Measurements from ENCODE around the gene CLK3. TPM values are rescaled to one million over a fixed set of nuclear protein-coding genes. Genes with fewer than 3 reads are reported as not detected.
"Not testable (repeated sequence)": the region's sequence is repeated elsewhere in the genome, so short reads cannot be mapped to it uniquely, and the experiment has no call there.

Gene CLK3
- total RNA-seq, 6 experiments from 2014 or later: 27.8 to 44.1 (median 33.2) TPM

DNA sequence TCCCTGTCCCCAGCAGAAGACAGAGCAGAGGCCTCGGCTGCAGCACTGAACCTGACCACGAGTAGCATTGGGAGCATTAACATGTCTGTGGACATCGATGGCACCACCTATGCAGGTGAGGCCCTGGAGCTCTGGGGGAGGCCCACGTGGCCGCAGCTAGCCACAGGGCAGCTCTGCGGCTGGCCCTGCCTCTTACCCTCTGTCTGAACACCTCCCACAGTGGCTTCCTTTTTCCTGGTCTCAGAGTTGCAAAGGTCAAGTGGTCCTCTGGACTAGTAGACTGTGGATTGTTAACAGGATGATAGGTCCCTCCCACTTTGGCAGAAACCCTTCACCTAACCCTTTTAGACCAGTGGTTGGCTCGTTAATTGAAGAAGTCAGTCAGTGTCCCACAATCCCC lies 22.5 kb upstream of the CLK3 start:
- ATAC-seq (no peak), DNase-seq (no peak)
- Histone ChIP-seq H3K4me3 (no peak overlapping the region), H3K9me3 (no peaks in the 10 kb centered on the region), H3K27me3 (no peaks in the 10 kb centered on the region), H3K36me3 (peaks cover 0 to 14% (median 0%) of the 10 kb centered on the region in 4 donors), H3K27ac (no peak overlapping the region), H3K4me1 (no peaks in the 10 kb centered on the region)
- WGBS (ENCODE audit: insufficient coverage, low coverage, low lambda C conversion rate, missing lambda C conversion rate): 100% methylated on average over 1 of the region's 7 CpGs
- intact Hi-C loops (cut with DNase I): no loop called here
- no peak for TF ChIP-seq POLR2A (IDR thresholded peaks at IDR 0.05)
- TF ChIP-seq, protein P1, sequence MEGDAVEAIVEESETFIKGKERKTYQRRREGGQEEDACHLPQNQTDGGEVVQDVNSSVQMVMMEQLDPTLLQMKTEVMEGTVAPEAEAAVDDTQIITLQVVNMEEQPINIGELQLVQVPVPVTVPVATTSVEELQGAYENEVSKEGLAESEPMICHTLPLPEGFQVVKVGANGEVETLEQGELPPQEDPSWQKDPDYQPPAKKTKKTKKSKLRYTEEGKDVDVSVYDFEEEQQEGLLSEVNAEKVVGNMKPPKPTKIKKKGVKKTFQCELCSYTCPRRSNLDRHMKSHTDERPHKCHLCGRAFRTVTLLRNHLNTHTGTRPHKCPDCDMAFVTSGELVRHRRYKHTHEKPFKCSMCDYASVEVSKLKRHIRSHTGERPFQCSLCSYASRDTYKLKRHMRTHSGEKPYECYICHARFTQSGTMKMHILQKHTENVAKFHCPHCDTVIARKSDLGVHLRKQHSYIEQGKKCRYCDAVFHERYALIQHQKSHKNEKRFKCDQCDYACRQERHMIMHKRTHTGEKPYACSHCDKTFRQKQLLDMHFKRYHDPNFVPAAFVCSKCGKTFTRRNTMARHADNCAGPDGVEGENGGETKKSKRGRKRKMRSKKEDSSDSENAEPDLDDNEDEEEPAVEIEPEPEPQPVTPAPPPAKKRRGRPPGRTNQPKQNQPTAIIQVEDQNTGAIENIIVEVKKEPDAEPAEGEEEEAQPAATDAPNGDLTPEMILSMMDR (IDR thresholded peaks at IDR 0.05): no peak

- no peak for ATAC-seq
- H3K36me3 ChIP-seq: peaks cover 0 to 14% (median 0%) of the 10 kb centered on the region in 4 donors
- DNase-seq: no peak
- TF ChIP-seq POLR2A (IDR thresholded peaks at IDR 0.05): no peak
- TF ChIP-seq, protein P1 (IDR thresholded peaks at IDR 0.05): no peak
- no CpG with 5 or more reads among the region's 4 CpGs for WGBS (ENCODE audit: insufficient coverage, low coverage, low lambda C conversion rate, missing lambda C conversion rate)
- no peaks in the 10 kb centered on the region for H3K27me3 ChIP-seq
- H3K4me3 ChIP-seq: no peak overlapping the region
- intact Hi-C loops (cut with DNase I): no loop called here
- peaks cover 0 to 8% (median 0%) of the 10 kb centered on the region in 4 donors for H3K4me1 ChIP-seq
- no peak overlapping the region for H3K27ac ChIP-seq
- no peaks in the 10 kb centered on the region for H3K9me3 ChIP-seq
Observed at GRCh38 chr15:74594455-74594854, 21.2 kb upstream of the CLK3 start.

DNA sequence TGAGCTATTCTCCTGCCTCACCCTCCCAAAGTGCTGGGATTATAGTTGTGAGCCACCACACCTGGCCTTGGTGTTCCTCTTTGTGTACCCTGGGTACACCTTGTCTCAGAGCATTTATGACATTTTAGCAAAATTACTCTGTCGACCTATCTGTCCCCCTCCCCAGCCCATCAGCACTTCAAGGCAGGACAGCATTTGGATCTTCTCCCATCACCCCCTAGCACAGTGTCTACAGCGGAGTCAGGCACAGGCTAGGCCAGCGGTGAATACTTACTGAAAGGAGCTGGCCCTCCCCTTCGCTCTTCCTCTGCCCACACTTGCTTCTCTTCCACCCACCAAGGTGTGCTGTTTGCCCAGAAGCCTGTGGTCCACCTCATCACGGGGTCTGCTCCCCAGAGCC lies 20.4 kb upstream of the CLK3 start:
- H3K4me1 ChIP-seq: peaks cover 0 to 10% (median 0%) of the 10 kb centered on the region in 4 donors
- H3K36me3 ChIP-seq: peaks cover 0 to 10% (median 0%) of the 10 kb centered on the region in 4 donors
- intact Hi-C loops (cut with DNase I): no loop called here
- H3K27me3 ChIP-seq: no peaks in the 10 kb centered on the region
- TF ChIP-seq, protein P1 (IDR thresholded peaks at IDR 0.05): no peak
- TF ChIP-seq POLR2A (IDR thresholded peaks at IDR 0.05): no peak
- H3K4me3 ChIP-seq: no peak overlapping the region
- ATAC-seq (no peak), DNase-seq (peak in 1 of 3 donors; percentile 9)
- H3K27ac ChIP-seq: no peak overlapping the region
- 96% methylated on average over 3 of the region's 5 CpGs for WGBS (ENCODE audit: insufficient coverage, low coverage, low lambda C conversion rate, missing lambda C conversion rate)
- H3K9me3 ChIP-seq: no peaks in the 10 kb centered on the region

- H3K27ac ChIP-seq; H3K27me3 ChIP-seq; ATAC-seq; H3K4me3 ChIP-seq; H3K36me3 ChIP-seq; intact Hi-C loops (cut with DNase I); H3K9me3 ChIP-seq: not testable (repeated sequence)
- DNase-seq: peak in 1 of 3 donors; percentile 47
- WGBS (ENCODE audit: insufficient coverage, low coverage, low lambda C conversion rate, missing lambda C conversion rate): 54% methylated on average over 2 of the region's 11 CpGs
- peaks cover 0 to 10% (median 0%) of the 10 kb centered on the region in 4 donors for H3K4me1 ChIP-seq
Observed at GRCh38 chr15:74596736-74597135, 18.9 kb upstream of the CLK3 start.

- H3K27ac ChIP-seq; H3K9me3 ChIP-seq; H3K27me3 ChIP-seq; intact Hi-C loops (cut with DNase I); ATAC-seq; H3K4me3 ChIP-seq; H3K36me3 ChIP-seq: not testable (repeated sequence)
- WGBS (ENCODE audit: insufficient coverage, low coverage, low lambda C conversion rate, missing lambda C conversion rate): no CpG with 5 or more reads among the region's 16 CpGs
- peak in 1 of 3 donors; percentile 39 for DNase-seq
- peaks cover 0 to 10% (median 0%) of the 10 kb centered on the region in 4 donors for H3K4me1 ChIP-seq
Observed at GRCh38 chr15:74597146-74597705, 18.4 kb upstream of the CLK3 start.
